ENCODE measurements around the gene MRPL58. TPM values are rescaled to one million over a fixed set of nuclear protein-coding genes. Genes with fewer than 3 reads are reported as not detected.

The MRPL58 gene
- total and polyA plus RNA-seq, 2 of the 8 experiments (the other 6 are each of a cell fraction or from before 2014, with no cell fraction given), result 43.6 to 49.1 TPM

- TF ChIP-seq JUND (IDR thresholded peaks at IDR 0.05; ENCODE audit: low read length), result peak; percentile 92
- TF ChIP-seq SIN3A (conservative IDR thresholded peaks at IDR 0.05 in 1 of 2, IDR thresholded peaks at IDR 0.05 in 1 of 2; ENCODE audit: low read depth in 1 of 2, low read length in 2 of 2), result 0 out of 4 replicates have a peak, but pooled peaks have one; percentile 29 to 60
- peak; percentile 99 for TF ChIP-seq ASH2L (IDR thresholded peaks at IDR 0.05; ENCODE audit: low read length)
- peak; percentile 94 to 97 for TF ChIP-seq POLR2A (IDR thresholded peaks at IDR 0.05; ENCODE audit: control extremely low read depth in 1 of 2, low read depth in 2 of 2, low read length in 2 of 2)
- peak; percentile 96 for TF ChIP-seq KDM4A (IDR thresholded peaks at IDR 0.05; ENCODE audit: low read depth, low read length, severe bottlenecking)
- no peak for TF ChIP-seq BRCA1 (IDR thresholded peaks at IDR 0.05; ENCODE audit: low read depth, low read length)
Observed at GRCh38 chr17:74981979-74982662, 30.3 kb upstream of the MRPL58 start (continued).
